Nucleus accumbens (tissue), 56 donors: ENCODE data around the gene UBAP2.
A peak's percentile ranks its signal among the peaks of the same experiment; 100 is the strongest.

ENCODE experiments used
- DNase-seq, 56 donors: peaks; one replicate each; lab custom pipeline; 2025; lab: John Stamatoyannopoulos, UW

The UBAP2 gene

GRCh38 chr9:33926746-33927485 lies 121.8 kb downstream of the UBAP2 start:
- DNase-seq: no peak

- DNase-seq: peak in 45 of 56 donors; percentile 4 to 81 (median 37)
Observed at GRCh38 chr9:33924978-33925797, 123.5 kb downstream of the UBAP2 start.

GRCh38 chr9:33923998-33924701 lies 124.5 kb downstream of the UBAP2 start:
- DNase-seq: no peak

GRCh38 chr9:33923079-33923478 lies 125.6 kb downstream of the UBAP2 start:
- DNase-seq: no peak

- DNase-seq: no peak
Observed at GRCh38 chr9:33921967-33922895, 126.5 kb downstream of the UBAP2 start.

GRCh38 chr9:33919276-33919897 lies 129.3 kb downstream of the UBAP2 start:
- DNase-seq: no peak

GRCh38 chr9:33917036-33917435 lies 131.7 kb downstream of the UBAP2 start:
- peak in 1 of 56 donors; percentile 12 for DNase-seq

GRCh38 chr9:33914887-33915628 lies 133.6 kb downstream of the UBAP2 start:
- DNase-seq: no peak

GRCh38 chr9:33913541-33913940 lies 135.1 kb downstream of the UBAP2 start:
- DNase-seq: no peak

- no peak for DNase-seq
Observed at GRCh38 chr9:33908749-33909148, 139.9 kb downstream of the UBAP2 start.

GRCh38 chr9:33908114-33908513 lies 140.6 kb downstream of the UBAP2 start:
- DNase-seq: no peak

GRCh38 chr9:33907347-33907746 lies 141.3 kb downstream of the UBAP2 start:
- no peak for DNase-seq

- DNase-seq: no peak
Observed at GRCh38 chr9:33906769-33907168, 141.9 kb downstream of the UBAP2 start.

- no peak for DNase-seq
Observed at GRCh38 chr9:33905137-33905536, 143.6 kb downstream of the UBAP2 start.

- no peak for DNase-seq
Observed at GRCh38 chr9:33903157-33903780, 145.4 kb downstream of the UBAP2 start.

- DNase-seq: no peak
Observed at GRCh38 chr9:33894316-33894715, 154.4 kb downstream of the UBAP2 start.

GRCh38 chr9:33893861-33894260 lies 154.8 kb downstream of the UBAP2 start:
- DNase-seq: no peak

GRCh38 chr9:33885948-33886347 lies 162.7 kb downstream of the UBAP2 start:
- DNase-seq: no peak
